Measurements from ENCODE around the gene HOXC11.

Gene HOXC11

GRCh38 chr12:53975064-53975471 lies 2.1 kb downstream of the HOXC11 start:
- no peak for DNase-seq

- no peak for DNase-seq
Measured at GRCh38 chr12:53975479-53976152, 2.7 kb downstream of the HOXC11 start.

GRCh38 chr12:53976172-53976822 lies 3.4 kb downstream of the HOXC11 start:
- no peak for DNase-seq

- no peak for DNase-seq
Measured at GRCh38 chr12:53976823-53977595, 4.1 kb downstream of the HOXC11 start.

- DNase-seq: no peak
Measured at GRCh38 chr12:53977596-53978445, 4.9 kb downstream of the HOXC11 start.

GRCh38 chr12:53978477-53979356 lies 5.8 kb downstream of the HOXC11 start:
- no peak for DNase-seq

- DNase-seq: no peak
Measured at GRCh38 chr12:53980104-53980801, 7.3 kb downstream of the HOXC11 start.

- no peak for DNase-seq
Measured at GRCh38 chr12:53980802-53981496, 8.0 kb downstream of the HOXC11 start.

GRCh38 chr12:53981634-53982565 lies 9.0 kb downstream of the HOXC11 start:
- no peak for DNase-seq

GRCh38 chr12:53982648-53983567 lies 10.0 kb downstream of the HOXC11 start:
- no peak for DNase-seq

- no peak for DNase-seq
Measured at GRCh38 chr12:53983568-53983949, 10.6 kb downstream of the HOXC11 start.

GRCh38 chr12:53983950-53984572 lies 11.1 kb downstream of the HOXC11 start:
- DNase-seq: no peak

GRCh38 chr12:53984901-53985691 lies 12.2 kb downstream of the HOXC11 start, which contains the start of gene HOXC10:
TSS of gene HOXC10 (plus strand) at chr12:53985146. CDS start at chr12:53985260, 114 bp downstream.
- no peak for DNase-seq

- DNase-seq: no peak
Measured at GRCh38 chr12:53985692-53985993, 12.7 kb downstream of the HOXC11 start.

GRCh38 chr12:53985994-53986685 lies 13.2 kb downstream of the HOXC11 start:
- no peak for DNase-seq

All from cerebellar nuclear complex (tissue), 1 donor.